ENCODE data around the gene TOX3. TPM values are rescaled to one million over a fixed set of nuclear protein-coding genes. Genes with fewer than 3 reads are reported as not detected.

Gene TOX3
- total RNA-seq, 2 donors from 2014 or later: not detected

GRCh38 chr16:52553322-52553721, 6.4 kb upstream of the TOX3 start:
- Mint-ChIP-seq H3K36me3 (ENCODE audit: low read depth) (no peaks in the 10 kb centered on the region), H3K4me3 (no peak overlapping the region), H3K27me3 (peaks cover 9% of the 10 kb centered on the region), H3K4me1 (no peaks in the 10 kb centered on the region), H3K9me3 (peaks cover 4% of the 10 kb centered on the region), H3K27ac (no peak overlapping the region)
- no peak for ATAC-seq (replicated peaks)

GRCh38 chr16:52552643-52553042, 5.7 kb upstream of the TOX3 start:
- Mint-ChIP-seq H3K36me3 (ENCODE audit: low read depth) (no peaks in the 10 kb centered on the region), H3K4me3 (no peak overlapping the region), H3K27ac (no peak overlapping the region), H3K9me3 (peaks cover 4% of the 10 kb centered on the region), H3K4me1 (no peaks in the 10 kb centered on the region), H3K27me3 (peaks cover 16% of the 10 kb centered on the region)
- ATAC-seq (replicated peaks): no peak

- Mint-ChIP-seq H3K4me1 (no peaks in the 10 kb centered on the region), H3K9me3 (peaks cover 4% of the 10 kb centered on the region), H3K27ac (no peak overlapping the region), H3K36me3 (ENCODE audit: low read depth) (no peaks in the 10 kb centered on the region), H3K27me3 (peaks cover 29% of the 10 kb centered on the region), H3K4me3 (no peak overlapping the region)
- ATAC-seq (replicated peaks): no peak
Measured at GRCh38 chr16:52549011-52549692, 2.2 kb upstream of the TOX3 start.

- ATAC-seq (replicated peaks): no peak
- no peaks in the 10 kb centered on the region for H3K4me1 Mint-ChIP-seq
- H3K27ac Mint-ChIP-seq: no peak overlapping the region
- H3K9me3 Mint-ChIP-seq: no peaks in the 10 kb centered on the region
- H3K27me3 Mint-ChIP-seq: peaks cover 33% of the 10 kb centered on the region
- H3K4me3 Mint-ChIP-seq: no peak overlapping the region
- H3K36me3 Mint-ChIP-seq (ENCODE audit: low read depth): no peaks in the 10 kb centered on the region
Measured at GRCh38 chr16:52548261-52549010, 1.5 kb upstream of the TOX3 start.

GRCh38 chr16:52547834-52548215, 882 bp upstream of the TOX3 start:
- no peak for ATAC-seq (replicated peaks)
- H3K4me1 Mint-ChIP-seq: no peaks in the 10 kb centered on the region
- no peak overlapping the region for H3K27ac Mint-ChIP-seq
- H3K27me3 Mint-ChIP-seq: peaks cover 33% of the 10 kb centered on the region
- no peaks in the 10 kb centered on the region for H3K36me3 Mint-ChIP-seq (ENCODE audit: low read depth)
- H3K9me3 Mint-ChIP-seq: no peaks in the 10 kb centered on the region
- H3K4me3 Mint-ChIP-seq: no peak overlapping the region

GRCh38 chr16:52546291-52547003, 496 bp downstream of the TOX3 start:
- Mint-ChIP-seq H3K27me3 (peaks cover 37% of the 10 kb centered on the region), H3K9me3 (no peaks in the 10 kb centered on the region), H3K36me3 (ENCODE audit: low read depth) (no peaks in the 10 kb centered on the region), H3K4me3 (no peak overlapping the region), H3K27ac (no peak overlapping the region), H3K4me1 (no peaks in the 10 kb centered on the region)
- ATAC-seq (replicated peaks): no peak

- H3K9me3 Mint-ChIP-seq: no peaks in the 10 kb centered on the region
- H3K4me3 Mint-ChIP-seq: no peak overlapping the region
- no peaks in the 10 kb centered on the region for H3K36me3 Mint-ChIP-seq (ENCODE audit: low read depth)
- no peak overlapping the region for H3K27ac Mint-ChIP-seq
- peaks cover 37% of the 10 kb centered on the region for H3K27me3 Mint-ChIP-seq
- no peaks in the 10 kb centered on the region for H3K4me1 Mint-ChIP-seq
- no peak for ATAC-seq (replicated peaks)
Measured at GRCh38 chr16:52545898-52546266, 1.1 kb downstream of the TOX3 start.

GRCh38 chr16:52545222-52545897, 1.6 kb downstream of the TOX3 start:
- Mint-ChIP-seq H3K36me3 (ENCODE audit: low read depth) (no peaks in the 10 kb centered on the region), H3K4me1 (no peaks in the 10 kb centered on the region), H3K9me3 (no peaks in the 10 kb centered on the region), H3K27me3 (peaks cover 34% of the 10 kb centered on the region), H3K27ac (no peak overlapping the region), H3K4me3 (no peak overlapping the region)
- no peak for ATAC-seq (replicated peaks)

GRCh38 chr16:52544703-52545102, 2.2 kb downstream of the TOX3 start:
- no peak overlapping the region for H3K4me3 Mint-ChIP-seq
- H3K36me3 Mint-ChIP-seq (ENCODE audit: low read depth): no peaks in the 10 kb centered on the region
- peaks cover 2% of the 10 kb centered on the region for H3K9me3 Mint-ChIP-seq
- H3K4me1 Mint-ChIP-seq: no peaks in the 10 kb centered on the region
- peaks cover 34% of the 10 kb centered on the region for H3K27me3 Mint-ChIP-seq
- ATAC-seq (replicated peaks): no peak
- no peak overlapping the region for H3K27ac Mint-ChIP-seq

- Mint-ChIP-seq H3K9me3 (peaks cover 5% of the 10 kb centered on the region), H3K4me3 (no peak overlapping the region), H3K4me1 (no peaks in the 10 kb centered on the region), H3K36me3 (ENCODE audit: low read depth) (no peaks in the 10 kb centered on the region), H3K27ac (no peak overlapping the region), H3K27me3 (peaks cover 30% of the 10 kb centered on the region)
- no peak for ATAC-seq (replicated peaks)
Measured at GRCh38 chr16:52543654-52544053, 3.3 kb downstream of the TOX3 start.

GRCh38 chr16:52540910-52541309, 6.0 kb downstream of the TOX3 start:
- peaks cover 11% of the 10 kb centered on the region for H3K9me3 Mint-ChIP-seq
- H3K4me3 Mint-ChIP-seq: no peak overlapping the region
- H3K27me3 Mint-ChIP-seq: peaks cover 17% of the 10 kb centered on the region
- no peak for ATAC-seq (replicated peaks)
- H3K36me3 Mint-ChIP-seq (ENCODE audit: low read depth): no peaks in the 10 kb centered on the region
- H3K27ac Mint-ChIP-seq: no peak overlapping the region
- H3K4me1 Mint-ChIP-seq: no peaks in the 10 kb centered on the region

- Mint-ChIP-seq H3K9me3 (peaks cover 13% of the 10 kb centered on the region), H3K36me3 (ENCODE audit: low read depth) (no peaks in the 10 kb centered on the region), H3K27me3 (peaks cover 7% of the 10 kb centered on the region), H3K4me1 (no peaks in the 10 kb centered on the region), H3K27ac (no peak overlapping the region), H3K4me3 (no peak overlapping the region)
- ATAC-seq (replicated peaks): no peak
Measured at GRCh38 chr16:52539191-52539590, 7.8 kb downstream of the TOX3 start.

- H3K36me3 Mint-ChIP-seq (ENCODE audit: low read depth): no peaks in the 10 kb centered on the region
- H3K4me1 Mint-ChIP-seq: no peaks in the 10 kb centered on the region
- H3K27me3 Mint-ChIP-seq: peaks cover 4% of the 10 kb centered on the region
- H3K4me3 Mint-ChIP-seq: no peak overlapping the region
- no peak for ATAC-seq (replicated peaks)
- no peak overlapping the region for H3K27ac Mint-ChIP-seq
- H3K9me3 Mint-ChIP-seq: peaks cover 13% of the 10 kb centered on the region
Measured at GRCh38 chr16:52538511-52538910, 8.4 kb downstream of the TOX3 start.

- H3K4me1 Mint-ChIP-seq: no peaks in the 10 kb centered on the region
Measured at GRCh38 chr16:52537516-52537915, 9.4 kb downstream of the TOX3 start.

More at GRCh38 chr16:52537516-52537915, 9.4 kb downstream of the TOX3 start:
- Mint-ChIP-seq H3K9me3 (peaks cover 13% of the 10 kb centered on the region), H3K4me3 (no peak overlapping the region), H3K36me3 (ENCODE audit: low read depth) (no peaks in the 10 kb centered on the region), H3K27ac (no peak overlapping the region), H3K27me3 (peaks cover under 1% of the 10 kb centered on the region)
- no peak for ATAC-seq (replicated peaks)

Measured in activated T-helper 17 cell treated with anti-CD3 and anti-CD28 coated beads, Interleukin-2, amount 50 U/mL, for 72 hours (primary cell).